Fibroblast of lung (primary cell): ENCODE results near the gene GABRG3. TPM values are rescaled to one million over a fixed set of nuclear protein-coding genes. Genes with fewer than 3 reads are reported as not detected.
A peak's percentile ranks its signal among the peaks of the same experiment; 100 is the strongest.

Source experiments
- DNase-seq, 2 donors: peaks; one replicate each; pipeline versions ENCODE4 v3.0.0 to v3.0.0-alpha.2; 2010; ENCODE audit warnings: low read depth in 2 of 2
- H2AFZ ChIP-seq: 2 replicates; pipeline ENCODE4 v1.5.1; 2012; ENCODE audit warnings: low read length, control low read depth, inconsistent platforms
- H3K27ac ChIP-seq: 2 replicates; pipeline ENCODE4 v1.5.1; 2011; ENCODE audit warnings: low read length, control low read depth; ENCODE audit not compliant: insufficient read depth
- H3K27me3 ChIP-seq: 2 replicates; pipeline ENCODE4 v1.5.1; 2011; ENCODE audit warnings: mild to moderate bottlenecking, low read length; ENCODE audit not compliant: control insufficient read depth, insufficient read depth
- H3K36me3 ChIP-seq: 2 replicates; pipeline ENCODE4 v1.5.1; 2011; ENCODE audit warnings: low read length; ENCODE audit not compliant: control insufficient read depth, insufficient read depth
- H3K4me1 ChIP-seq: 2 replicates; pipeline ENCODE4 v1.5.1; 2011; ENCODE audit warnings: low read length; ENCODE audit not compliant: control insufficient read depth, insufficient read depth; ENCODE audit errors: extremely low read depth
- H3K4me2 ChIP-seq: 2 replicates; pipeline ENCODE4 v1.5.1; 2011; ENCODE audit warnings: low read length, control low read depth; ENCODE audit not compliant: insufficient read depth; ENCODE audit errors: extremely low read depth
- H3K4me3 ChIP-seq, 4 experiments: fragments of 200-600 bp in 1 of 4; sonication (generic) in 1 of 4; replicated peaks in 1 of 4; 2 replicates each; pipeline ENCODE4 v1.5.1; 2011 to 2016; ENCODE audit warnings: low read length in 4 of 4, low read depth in 3 of 4, mild to moderate bottlenecking in 3 of 4, control low read depth in 2 of 4, inconsistent platforms in 1 of 4, mixed read lengths in 1 of 4; ENCODE audit not compliant: insufficient read depth in 1 of 4; ENCODE audit errors: control extremely low read depth in 1 of 4
- H3K79me2 ChIP-seq: 2 replicates; pipeline ENCODE4 v1.5.1; 2012; ENCODE audit warnings: mild to moderate bottlenecking, low read length, inconsistent platforms; ENCODE audit not compliant: control insufficient read depth, insufficient read depth
- H3K9ac ChIP-seq: 2 replicates; pipeline ENCODE4 v1.5.1; 2011; ENCODE audit warnings: mild to moderate bottlenecking, low read length, control low read depth; ENCODE audit not compliant: insufficient read depth
- H3K9me3 ChIP-seq: 2 replicates; pipeline ENCODE4 v1.5.1; 2012; ENCODE audit warnings: low read depth, low read length; ENCODE audit not compliant: control insufficient read depth, insufficient read depth
- H4K20me1 ChIP-seq: 2 replicates; pipeline ENCODE4 v1.5.1; 2011; ENCODE audit warnings: low read length; ENCODE audit not compliant: control insufficient read depth, insufficient read depth; ENCODE audit errors: extremely low read depth
- CTCF ChIP-seq, 2 donors: IDR thresholded peaks in 1 of 2; conservative IDR thresholded peaks in 1 of 2; 1 replicate in 1 of 2; 2 replicates in 1 of 2; pipeline ENCODE4 v1.5.1; 2011 to 2012; ENCODE audit warnings: low read length in 2 of 2, control low read depth in 1 of 2, inconsistent platforms in 1 of 2, low read depth in 1 of 2, mild to moderate bottlenecking in 1 of 2
- EZH2 ChIP-seq: IDR thresholded peaks from 2 replicates; pipeline ENCODE4 v1.5.1; 2012; ENCODE audit warnings: low read length, control low read depth, mild to moderate bottlenecking; ENCODE audit errors: missing control alignments
- polyA plus RNA-seq, 2 donors: library from polyadenylated mRNA; depleted of rRNA in 1 of 2; stranded (reverse) in 1 of 2; unstranded in 1 of 2; fragments of >200 nt; gene quantifications; 2 replicates each; pipeline ENCODE4 v1.2.1, GENCODE V29; 2011 to 2012; ENCODE audit warnings: missing spikeins in 1 of 2
- total RNA-seq: library from RNA; depleted of rRNA; stranded (reverse); fragments of >200 nt; gene quantifications from 2 replicates; pipeline ENCODE4 v1.2.1, GENCODE V29; 2014

GABRG3 gene
- total and polyA plus RNA-seq, 2 donors (not counting 1 experiment from before 2014, with no cell fraction given): not detected

- no peak overlapping the region for H3K27ac ChIP-seq
- H3K9me3 ChIP-seq: no peaks in the 10 kb centered on the region
- no peaks in the 10 kb centered on the region for H3K27me3 ChIP-seq
- H2AFZ ChIP-seq: no peak overlapping the region
- no peak overlapping the region for H3K4me2 ChIP-seq
- H3K9ac ChIP-seq: no peak overlapping the region
- H3K4me1 ChIP-seq: no peaks in the 10 kb centered on the region
- no peaks in the 10 kb centered on the region for H3K79me2 ChIP-seq
- TF ChIP-seq EZH2: no peak
- TF ChIP-seq CTCF (conservative IDR thresholded peaks at IDR 0.05 in 1 of 2, IDR thresholded peaks at IDR 0.05 in 1 of 2; ENCODE audit: low read depth in 1 of 2, low read length in 2 of 2): no peak
- no peaks in the 10 kb centered on the region for H3K36me3 ChIP-seq
- no peaks in the 10 kb centered on the region for H4K20me1 ChIP-seq
- no peak overlapping the region for H3K4me3 ChIP-seq
- DNase-seq: peak in 1 of 2 donors; percentile 45
These were observed 1.7 kb downstream of the GABRG3 start for GRCh38 chr15:26972636-26973035.

- Histone ChIP-seq H3K9ac (no peak overlapping the region), H3K27me3 (no peaks in the 10 kb centered on the region), H4K20me1 (no peaks in the 10 kb centered on the region), H3K36me3 (no peaks in the 10 kb centered on the region), H3K79me2 (no peaks in the 10 kb centered on the region), H3K9me3 (no peaks in the 10 kb centered on the region), H3K4me1 (no peaks in the 10 kb centered on the region), H3K27ac (no peak overlapping the region), H3K4me3 (no peak overlapping the region), H3K4me2 (no peak overlapping the region), H2AFZ (no peak overlapping the region)
- peak; percentile 28 to 48 for DNase-seq
- TF ChIP-seq CTCF (conservative IDR thresholded peaks at IDR 0.05 in 1 of 2, IDR thresholded peaks at IDR 0.05 in 1 of 2; ENCODE audit: low read depth in 1 of 2, low read length in 2 of 2) (peak in 1 of 2 donors; percentile 48), EZH2 (no peak)
These were observed 3.3 kb downstream of the GABRG3 start for GRCh38 chr15:26974120-26974780.

GRCh38 chr15:26981492-26981891 is 10.5 kb downstream of the GABRG3 start:
- H3K9me3 ChIP-seq: no peaks in the 10 kb centered on the region
- H3K9ac ChIP-seq: no peak overlapping the region
- H3K27me3 ChIP-seq: no peaks in the 10 kb centered on the region
- no peaks in the 10 kb centered on the region for H3K79me2 ChIP-seq
- H2AFZ ChIP-seq: no peak overlapping the region
- no peak for DNase-seq
- H3K36me3 ChIP-seq: no peaks in the 10 kb centered on the region
- no peak overlapping the region for H3K27ac ChIP-seq
- H3K4me1 ChIP-seq: no peaks in the 10 kb centered on the region
- no peak overlapping the region for H3K4me3 ChIP-seq
- TF ChIP-seq CTCF (conservative IDR thresholded peaks at IDR 0.05 in 1 of 2, IDR thresholded peaks at IDR 0.05 in 1 of 2; ENCODE audit: low read depth in 1 of 2, low read length in 2 of 2) (no peak), EZH2 (no peak)
- H4K20me1 ChIP-seq: no peaks in the 10 kb centered on the region
- H3K4me2 ChIP-seq: no peak overlapping the region
